HL-60/S4 treated with phorbol 12-myristate 13-acetate at 8.2 ng/mL for 4 days and 3 days (cell line): ENCODE results near the gene PDAP1.
"Not testable (repeated sequence)": the region's sequence is repeated elsewhere in the genome, so short reads cannot be mapped to it uniquely, and the experiment has no call there.

Experiments
- in situ Hi-C: fragments of 300-500 bp; cut with MboI; formaldehyde crosslinking; loops from 2 replicates; pipeline ENCODE4 v1.15.0; 2022; ENCODE audit warnings: low sequenced_read_pairs

PDAP1 gene

GRCh38 chr7:99379693-99380031 lies 28.7 kb downstream of the PDAP1 start:
- in situ Hi-C loops, result not testable (repeated sequence)

GRCh38 chr7:99379043-99379577 lies 29.3 kb downstream of the PDAP1 start:
- in situ Hi-C loops, result no loop called here

DNA sequence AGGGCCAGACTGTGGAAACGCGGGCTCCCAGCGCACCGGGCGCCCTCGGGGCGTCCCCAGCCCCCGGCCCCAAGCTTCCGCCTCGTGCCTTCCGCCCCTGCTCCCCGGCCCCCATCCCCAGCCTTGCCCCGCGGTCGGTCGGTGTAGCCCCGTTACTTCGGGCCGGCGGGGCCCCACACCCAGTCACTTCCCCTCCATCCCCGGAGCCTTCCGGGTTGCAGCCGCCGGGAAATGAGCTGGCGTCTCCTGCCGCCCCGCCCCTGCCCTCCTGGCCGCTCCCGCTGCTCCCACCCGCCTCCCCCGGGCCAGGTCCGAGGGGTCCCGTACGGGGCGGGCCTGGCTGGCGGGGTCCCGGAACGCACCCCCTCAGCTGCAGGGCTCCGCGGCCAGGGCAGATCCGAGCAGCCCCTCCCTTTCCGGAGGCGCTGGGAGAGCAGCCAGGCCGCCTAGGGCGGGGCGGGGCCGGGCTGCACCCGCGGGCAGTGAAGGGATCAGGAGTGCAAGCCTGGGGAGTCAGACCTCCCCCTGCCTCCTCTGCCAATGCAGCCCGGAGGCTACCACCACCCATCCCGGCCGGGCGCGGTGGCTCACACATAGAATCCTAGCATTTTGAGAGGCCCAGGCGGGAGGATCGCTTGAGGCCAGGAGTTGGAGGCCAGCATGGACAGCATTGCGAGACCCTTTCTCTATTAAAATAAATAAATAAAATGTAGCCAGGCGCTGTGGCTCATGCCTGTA lies 33.2 kb downstream of the PDAP1 start:
- in situ Hi-C loops, result no loop called here

DNA sequence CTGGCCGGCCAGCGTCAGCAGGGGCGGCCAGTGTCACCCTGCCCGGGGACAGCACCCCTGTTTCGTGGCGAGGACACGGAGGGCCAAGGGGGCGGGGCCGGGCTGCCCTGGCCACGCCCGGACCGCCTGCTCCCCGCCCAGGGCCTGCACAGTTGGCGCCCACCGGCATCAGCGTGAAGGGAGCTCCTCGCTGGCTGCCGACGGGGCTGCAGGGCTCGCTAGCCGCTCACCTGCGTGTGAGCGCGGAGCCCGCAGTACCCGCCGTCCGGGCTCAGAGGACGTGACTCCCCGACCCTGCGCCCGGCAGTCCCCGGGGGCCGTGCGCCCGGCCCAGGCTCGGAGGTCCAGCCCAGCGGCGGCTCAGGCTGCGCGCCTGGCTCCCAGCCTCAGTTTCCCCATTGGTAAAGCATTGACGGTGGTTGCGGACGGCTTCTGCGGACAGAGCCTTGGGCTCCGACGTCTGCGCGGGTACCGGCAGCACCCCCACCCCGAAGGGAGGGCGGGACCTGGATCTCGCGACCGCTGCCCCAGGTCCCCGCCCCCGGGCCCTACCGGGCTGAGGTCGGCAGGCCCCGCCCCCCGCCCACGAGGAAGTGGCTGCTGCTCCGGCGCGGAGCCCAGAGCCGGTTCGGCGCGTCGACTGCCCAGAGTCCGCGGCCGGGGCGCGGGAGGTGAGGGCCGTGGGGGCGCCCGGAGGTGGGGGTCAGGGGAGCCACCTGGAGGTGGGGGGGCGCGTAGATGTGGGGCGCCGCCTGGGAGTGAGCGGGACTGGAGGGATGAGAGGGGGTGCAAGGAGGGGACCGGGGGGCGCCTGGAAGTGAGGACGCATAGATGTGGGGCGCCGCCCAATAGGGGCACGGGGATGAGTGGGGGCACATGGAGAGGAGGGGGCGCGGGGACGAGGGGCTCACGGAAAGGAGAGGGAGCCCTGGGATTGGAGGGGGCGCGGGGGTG lies 34.0 kb downstream of the PDAP1 start, which contains the start of gene ARPC1B:
Gene ARPC1B (plus strand): TSS at position 620 of the 954 bp plus-strand sequence. CDS start 10,985 bp downstream, outside the sequence.
- in situ Hi-C loops, result no loop called here

DNA sequence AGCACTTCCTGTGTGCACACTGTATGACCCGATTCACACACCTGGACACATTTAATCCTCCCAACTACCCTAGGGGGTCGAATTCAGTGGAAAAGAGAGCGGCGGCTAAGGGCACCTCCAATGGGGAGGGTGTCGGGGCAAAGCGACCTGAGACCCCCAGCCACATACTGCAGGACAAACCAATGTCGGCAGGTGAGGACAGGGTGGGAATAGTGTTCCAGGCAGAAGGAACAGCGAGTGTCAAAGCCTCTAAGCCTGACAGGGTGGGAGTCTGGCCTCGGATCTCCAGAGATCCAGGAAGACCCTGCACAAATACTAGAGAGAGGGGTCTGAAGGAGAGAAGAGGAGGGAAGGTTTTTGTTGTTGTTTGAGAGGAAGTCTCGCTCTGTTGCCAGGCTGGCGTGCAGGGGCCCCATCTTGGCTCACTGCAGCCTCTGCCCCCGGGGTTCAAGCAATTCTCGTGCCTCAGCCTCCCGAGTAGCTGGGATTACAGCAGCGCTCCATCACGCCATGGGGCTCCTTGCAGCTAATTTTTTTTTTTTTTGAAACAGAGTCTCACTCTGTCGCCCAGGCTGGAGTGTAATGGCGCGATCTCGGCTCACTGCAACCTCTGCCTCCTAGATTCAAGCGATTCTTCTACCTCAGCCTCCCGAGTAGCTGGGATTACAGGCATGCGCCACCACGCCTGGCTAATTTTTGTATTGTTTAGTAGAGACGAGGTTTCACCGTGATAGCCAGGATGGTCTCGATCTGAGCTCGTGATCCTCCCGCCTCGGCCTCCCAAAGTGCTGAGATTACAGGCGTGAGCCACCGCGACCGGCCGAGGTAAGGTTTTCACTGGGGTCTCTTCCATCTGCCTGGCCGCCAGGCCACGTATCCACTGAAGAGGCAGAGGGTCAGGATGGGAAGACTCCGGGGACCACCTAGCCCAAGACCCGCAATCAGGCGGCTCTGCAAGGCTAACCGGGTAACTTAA lies 35.0 kb downstream of the PDAP1 start:
- in situ Hi-C loops, result no loop called here

DNA sequence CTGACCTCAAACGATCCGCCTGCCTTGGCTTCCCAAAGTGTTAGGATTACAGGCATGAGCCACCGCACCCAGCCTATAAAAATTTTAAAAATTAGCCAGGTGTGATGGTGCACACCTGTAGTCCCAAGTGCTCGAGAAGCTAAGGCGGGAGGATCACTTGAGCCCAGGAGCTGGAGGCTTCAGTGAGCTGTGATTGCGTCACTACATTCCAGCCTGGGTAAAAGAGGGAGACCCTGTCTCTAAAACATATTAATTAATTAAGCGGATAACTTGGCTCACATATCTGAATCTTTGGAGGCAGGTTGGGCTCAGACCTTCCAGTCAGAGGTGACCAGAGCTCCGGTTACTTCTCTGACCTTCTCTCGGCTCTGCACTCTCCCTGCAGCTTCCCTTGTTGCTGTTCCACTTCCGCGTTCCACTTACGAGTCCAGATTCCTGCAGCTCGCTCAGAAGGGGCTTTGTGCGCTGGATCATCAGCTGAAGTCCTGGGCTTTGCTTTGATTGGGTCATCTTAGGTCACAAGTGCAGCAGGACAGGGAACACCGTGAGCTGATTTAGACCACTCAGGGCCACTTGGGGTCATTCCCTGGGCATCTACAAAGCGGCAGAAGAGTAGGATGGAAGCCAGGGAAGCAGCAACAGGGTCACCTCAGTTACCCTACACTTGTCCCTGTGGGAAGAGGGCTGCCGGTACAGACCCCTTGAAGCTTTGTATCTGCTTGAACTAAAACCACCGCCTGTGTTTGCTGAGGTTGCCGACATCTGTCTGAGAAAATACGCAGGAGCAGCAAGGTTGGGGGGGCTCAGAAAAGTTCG lies 35.9 kb downstream of the PDAP1 start:
- in situ Hi-C loops, result no loop called here

- in situ Hi-C loops, result no loop called here
These were observed 36.9 kb downstream of the PDAP1 start for GRCh38 chr7:99371376-99371920.

GRCh38 chr7:99369767-99370391 lies 38.5 kb downstream of the PDAP1 start:
- in situ Hi-C loops, result no loop called here

GRCh38 chr7:99368750-99369389 lies 39.5 kb downstream of the PDAP1 start:
- in situ Hi-C loops, result no loop called here

- in situ Hi-C loops, result no loop called here
These were observed 41.8 kb downstream of the PDAP1 start for GRCh38 chr7:99366646-99367045.

GRCh38 chr7:99365318-99366141 lies 42.9 kb downstream of the PDAP1 start:
- in situ Hi-C loops, result no loop called here

DNA sequence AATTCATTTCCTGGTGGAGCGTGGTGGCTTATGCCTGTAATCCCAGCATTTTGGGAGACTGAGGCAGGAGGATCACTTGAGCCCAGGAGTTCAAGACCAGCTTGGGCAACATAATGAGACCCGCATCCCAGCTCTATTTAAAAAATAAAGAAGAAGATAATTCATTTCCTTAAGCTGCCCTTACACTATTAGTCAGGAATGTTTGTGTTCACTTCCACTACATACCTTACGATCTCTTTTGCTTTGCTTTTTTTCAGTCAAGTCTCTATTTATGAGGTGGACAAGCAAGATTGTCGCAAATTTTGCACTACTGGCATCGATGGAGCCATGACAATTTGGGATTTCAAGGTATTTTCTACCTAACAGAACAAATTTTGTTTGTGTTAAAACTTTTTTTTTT lies 45.1 kb downstream of the PDAP1 start:
- in situ Hi-C loops, result no loop called here

- in situ Hi-C loops, result no loop called here
These were observed 45.6 kb downstream of the PDAP1 start for GRCh38 chr7:99362801-99363200.

GRCh38 chr7:99359465-99360154 lies 48.8 kb downstream of the PDAP1 start:
- in situ Hi-C loops, result no loop called here

- in situ Hi-C loops, result not testable (repeated sequence)
These were observed 49.9 kb downstream of the PDAP1 start for GRCh38 chr7:99358521-99358920.

GRCh38 chr7:99357701-99358490 lies 50.5 kb downstream of the PDAP1 start:
- in situ Hi-C loops, result no loop called here
